Lower leg skin (tissue), 3 donors: Measurements from ENCODE around the gene ZFYVE9.

ENCODE experiments used
- POLR2A ChIP-seq, 2 donors: fragments of 450-650 bp; IDR thresholded peaks; one replicate each; pipeline ENCODE4 v1.6.1; 2016 to 2017; ENCODE audit warnings: antibody characterized with exemption in 2 of 2, mild to moderate bottlenecking in 1 of 2, moderate library complexity in 1 of 2
- TF ChIP-seq, protein P1 (sequence below), 3 donors: fragments of 450-650 bp; IDR thresholded peaks; one replicate each; pipeline ENCODE4 v1.5.1; 2016; ENCODE audit warnings: antibody characterized with exemption in 3 of 3, mild to moderate bottlenecking in 3 of 3, moderate library complexity in 2 of 3

DNA sequence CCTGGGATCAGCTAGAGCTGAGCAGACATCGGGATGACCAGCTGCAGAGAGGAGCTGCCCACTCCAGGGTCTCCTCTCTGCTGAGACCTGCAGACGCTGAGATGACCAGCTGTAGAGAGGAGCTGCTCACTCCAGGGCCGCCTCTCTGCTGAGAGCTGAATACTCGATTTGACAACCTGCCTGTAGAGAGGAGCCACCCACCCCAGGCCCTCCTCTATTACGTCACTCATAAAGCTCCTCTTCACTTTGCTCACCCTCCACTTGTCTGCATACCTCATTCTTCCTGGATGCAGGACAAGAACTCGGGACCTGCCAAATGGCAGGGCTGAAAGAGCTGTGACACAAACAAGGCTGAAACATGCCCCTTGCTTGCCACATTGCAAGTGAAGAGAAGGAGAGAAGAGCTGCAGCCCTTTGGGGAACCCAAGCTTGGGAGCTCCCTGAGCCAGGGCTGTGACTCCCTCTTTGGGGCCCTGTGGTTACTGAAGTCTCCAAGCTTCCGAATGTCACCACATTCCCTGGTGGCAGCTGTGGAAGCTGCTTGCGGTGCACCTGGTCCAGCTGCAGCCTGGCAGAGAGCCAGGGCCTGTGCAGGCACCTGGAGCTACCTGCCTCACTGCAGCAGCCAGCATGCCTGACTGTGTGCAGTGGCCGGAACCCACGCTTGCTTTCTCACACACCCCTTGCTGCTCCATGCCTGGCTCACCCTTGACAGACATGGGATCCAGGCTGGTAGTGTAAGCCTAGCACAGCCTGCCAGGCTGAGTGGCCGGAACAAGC is 164.5 kb downstream of the ZFYVE9 start:
- TF ChIP-seq, protein P1, sequence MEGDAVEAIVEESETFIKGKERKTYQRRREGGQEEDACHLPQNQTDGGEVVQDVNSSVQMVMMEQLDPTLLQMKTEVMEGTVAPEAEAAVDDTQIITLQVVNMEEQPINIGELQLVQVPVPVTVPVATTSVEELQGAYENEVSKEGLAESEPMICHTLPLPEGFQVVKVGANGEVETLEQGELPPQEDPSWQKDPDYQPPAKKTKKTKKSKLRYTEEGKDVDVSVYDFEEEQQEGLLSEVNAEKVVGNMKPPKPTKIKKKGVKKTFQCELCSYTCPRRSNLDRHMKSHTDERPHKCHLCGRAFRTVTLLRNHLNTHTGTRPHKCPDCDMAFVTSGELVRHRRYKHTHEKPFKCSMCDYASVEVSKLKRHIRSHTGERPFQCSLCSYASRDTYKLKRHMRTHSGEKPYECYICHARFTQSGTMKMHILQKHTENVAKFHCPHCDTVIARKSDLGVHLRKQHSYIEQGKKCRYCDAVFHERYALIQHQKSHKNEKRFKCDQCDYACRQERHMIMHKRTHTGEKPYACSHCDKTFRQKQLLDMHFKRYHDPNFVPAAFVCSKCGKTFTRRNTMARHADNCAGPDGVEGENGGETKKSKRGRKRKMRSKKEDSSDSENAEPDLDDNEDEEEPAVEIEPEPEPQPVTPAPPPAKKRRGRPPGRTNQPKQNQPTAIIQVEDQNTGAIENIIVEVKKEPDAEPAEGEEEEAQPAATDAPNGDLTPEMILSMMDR (IDR thresholded peaks at IDR 0.05), result no peak
- TF ChIP-seq POLR2A (IDR thresholded peaks at IDR 0.05), result no peak
